ENCODE results near the gene AMZ2. TPM values are rescaled to one million over a fixed set of nuclear protein-coding genes. Genes with fewer than 3 reads are reported as not detected.
A peak's percentile ranks its signal among the peaks of the same experiment; 100 is the strongest.
"Not testable (repeated sequence)": the region's sequence is repeated elsewhere in the genome, so short reads cannot be mapped to it uniquely, and the experiment has no call there.

Gene AMZ2
- total RNA-seq, 2 experiments from 2014 or later = 84.2 to 84.5 TPM

DNA sequence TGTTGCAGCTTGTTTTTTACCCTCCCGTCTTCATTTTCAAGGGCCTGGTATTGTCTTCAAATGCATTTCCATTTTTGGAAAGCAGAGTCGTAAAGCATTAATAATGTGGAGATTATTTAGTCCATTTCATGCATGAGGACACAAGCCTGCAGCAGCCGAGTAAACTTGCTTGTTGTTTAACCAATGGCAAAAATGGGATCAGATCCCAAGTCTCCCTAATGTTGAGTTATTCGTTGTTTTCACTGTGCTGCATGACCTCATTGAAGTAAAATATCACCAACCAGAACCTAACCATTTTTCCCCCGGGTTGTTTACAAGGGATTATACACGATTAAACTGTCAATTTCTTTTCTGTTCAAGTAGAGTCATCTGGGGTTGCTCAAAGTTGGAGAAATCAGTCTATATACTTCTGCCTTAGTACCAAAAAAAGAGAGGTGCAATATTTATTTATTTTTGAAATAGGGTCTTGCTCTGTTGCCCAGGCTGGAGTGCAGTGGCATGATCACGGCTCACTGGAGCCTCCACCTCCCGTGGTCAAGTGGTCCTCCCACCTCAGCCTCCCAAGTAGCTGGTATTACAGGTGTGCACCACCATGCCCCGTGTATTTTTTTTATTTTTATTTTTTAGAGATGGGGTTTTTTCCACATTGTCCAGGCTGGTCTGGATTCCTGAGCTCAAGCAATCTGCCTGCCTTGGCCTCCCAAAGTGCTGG lies 12.4 kb downstream of the AMZ2 start:
- Mint-ChIP-seq H3K27ac (peak overlapping the region; percentile 85), H3K27me3 (no peaks in the 10 kb centered on the region), H3K9me3 (no peaks in the 10 kb centered on the region), H3K4me1 (peaks cover 58% of the 10 kb centered on the region), H3K4me3 (peak overlapping the region; percentile 51), H3K36me3 (peaks cover 20% of the 10 kb centered on the region)
- POLR2A ChIA-PET = interaction anchor here (1.0 to 1.1 kb wide), 2 partner anchors 32 to 202 kb away, joined by 3 to 4 read pairs; no protein-coding TSS in a partner anchor
- ATAC-seq (ENCODE audit: low read depth) (no peak), DNase-seq (no peak)

DNA sequence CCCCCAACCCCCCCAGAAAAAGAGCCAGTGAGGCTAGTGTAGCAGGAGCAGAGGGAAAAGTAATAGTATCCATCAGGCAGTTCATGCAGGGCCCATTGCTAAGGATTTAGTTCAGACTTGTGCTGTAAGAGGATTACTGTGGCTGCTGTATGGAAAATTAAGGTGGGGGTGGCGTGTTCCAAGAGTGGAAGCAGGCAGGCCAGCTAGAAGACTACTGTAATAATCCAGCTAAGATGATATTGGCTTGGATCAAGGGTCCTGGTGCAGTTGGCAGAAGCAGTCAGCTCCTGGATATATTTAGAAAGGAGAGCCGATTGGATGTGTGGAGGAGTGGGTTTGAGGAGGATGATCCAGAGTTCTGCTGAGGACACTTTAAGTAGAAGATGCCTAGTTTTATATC lies 14.6 kb downstream of the AMZ2 start:
- POLR2A ChIA-PET = interaction anchor here (0.9 to 1.1 kb wide), 2 partner anchors 10 to 13 kb away, joined by 3 to 5 read pairs; no protein-coding TSS in a partner anchor
- not testable (repeated sequence) for ATAC-seq (ENCODE audit: low read depth); DNase-seq; H3K4me3 Mint-ChIP-seq; H3K27me3 Mint-ChIP-seq; H3K9me3 Mint-ChIP-seq; H3K36me3 Mint-ChIP-seq
- H3K27ac Mint-ChIP-seq = peak overlapping the region; percentile 59
- H3K4me1 Mint-ChIP-seq = peaks cover 43% of the 10 kb centered on the region

DNA sequence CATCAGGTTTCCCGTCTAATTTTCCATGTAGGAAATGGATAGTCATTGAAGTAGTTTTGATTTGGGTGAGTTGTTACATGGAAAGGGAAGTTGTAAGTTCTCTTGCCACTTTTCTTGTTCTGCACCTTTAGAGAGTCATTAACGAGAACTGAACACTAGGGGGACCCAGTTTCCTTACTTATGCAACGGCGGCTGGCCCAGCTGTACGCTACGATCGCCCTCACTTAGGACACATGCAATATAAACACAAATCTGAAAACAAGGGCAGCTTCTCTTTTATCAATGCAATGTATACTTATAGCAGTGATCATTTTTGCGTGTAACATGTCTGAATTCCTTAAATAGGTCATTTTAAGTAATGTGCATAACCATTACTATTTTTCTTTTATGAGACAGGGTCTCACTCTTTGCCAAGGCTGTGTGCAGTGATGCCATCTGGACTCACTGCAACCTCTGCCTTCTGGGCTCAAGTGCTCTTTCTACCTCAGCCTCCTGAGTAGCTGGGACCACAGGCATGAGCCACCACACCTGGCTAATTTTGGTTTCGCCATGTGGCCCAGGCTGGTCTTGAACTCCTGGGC lies 15.3 kb downstream of the AMZ2 start:
- DNase-seq, H3K27me3 Mint-ChIP-seq, H3K36me3 Mint-ChIP-seq, H3K9me3 Mint-ChIP-seq: not testable (repeated sequence)
- H3K27ac Mint-ChIP-seq = peak overlapping the region; percentile 59
- ATAC-seq (ENCODE audit: low read depth) = peak; percentile 19
- H3K4me1 Mint-ChIP-seq = peaks cover 37% of the 10 kb centered on the region
- POLR2A ChIA-PET = interaction anchor here (0.6 to 1.7 kb wide), 4 partner anchors 11 to 174 kb away, joined by 3 to 6 read pairs (median 4); no protein-coding TSS in a partner anchor
- H3K4me3 Mint-ChIP-seq = peak overlapping the region; percentile 4

DNA sequence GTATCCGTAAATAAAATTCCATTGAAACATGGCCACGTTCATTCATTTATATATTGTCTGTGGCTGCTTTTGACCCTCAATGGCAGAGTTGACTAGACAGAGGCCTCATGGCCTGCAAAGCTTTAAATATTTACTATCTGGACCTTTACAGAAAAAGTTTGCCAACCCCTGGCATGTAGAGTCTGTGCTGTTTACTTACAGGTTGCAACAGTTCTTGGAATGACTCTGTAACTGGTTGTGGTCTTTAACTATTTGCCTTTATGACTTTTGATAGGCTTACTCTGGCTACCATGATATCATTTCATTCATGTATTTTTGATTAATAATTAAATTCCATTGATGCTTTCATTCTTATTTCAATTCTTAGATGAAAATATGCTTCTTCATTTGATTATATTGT lies 18.0 kb downstream of the AMZ2 start:
- Mint-ChIP-seq H3K4me1 (peaks cover 23% of the 10 kb centered on the region), H3K36me3 (peaks cover 16% of the 10 kb centered on the region)
- H3K9me3 Mint-ChIP-seq; DNase-seq; ATAC-seq (ENCODE audit: low read depth); H3K27ac Mint-ChIP-seq; H3K4me3 Mint-ChIP-seq; H3K27me3 Mint-ChIP-seq: not testable (repeated sequence)
- POLR2A ChIA-PET = interaction anchor here (2.0 kb wide), 1 partner anchor 133 kb away, joined by 18 read pairs; no protein-coding TSS in a partner anchor

DNA sequence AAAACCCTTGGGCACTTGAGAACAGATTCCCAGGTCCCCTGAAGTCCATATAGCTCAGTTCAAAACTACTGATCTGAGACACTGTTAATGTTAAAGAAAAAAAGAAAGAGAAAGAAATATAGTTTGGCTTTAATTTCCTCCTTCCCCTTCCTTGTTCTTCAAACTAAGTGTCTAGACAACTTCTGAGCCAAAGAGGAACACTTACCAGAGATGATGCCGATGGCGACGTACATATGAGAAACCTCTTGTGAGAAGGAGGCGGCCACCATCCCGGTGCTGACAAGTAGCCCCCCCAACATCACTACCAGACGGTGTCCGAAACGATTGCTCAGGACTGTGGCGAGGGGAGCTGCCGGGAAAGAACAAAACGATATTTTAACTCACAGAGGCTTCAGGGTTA lies 25.9 kb downstream of the AMZ2 start:
- Mint-ChIP-seq H3K4me1 (no peaks in the 10 kb centered on the region), H3K4me3 (no peak overlapping the region), H3K36me3 (peaks cover 40% of the 10 kb centered on the region), H3K27me3 (no peaks in the 10 kb centered on the region), H3K27ac (no peak overlapping the region), H3K9me3 (peaks cover 4% of the 10 kb centered on the region)
- ATAC-seq (ENCODE audit: low read depth) = no peak
- DNase-seq = no peak
- POLR2A ChIA-PET = no interaction called here

DNA sequence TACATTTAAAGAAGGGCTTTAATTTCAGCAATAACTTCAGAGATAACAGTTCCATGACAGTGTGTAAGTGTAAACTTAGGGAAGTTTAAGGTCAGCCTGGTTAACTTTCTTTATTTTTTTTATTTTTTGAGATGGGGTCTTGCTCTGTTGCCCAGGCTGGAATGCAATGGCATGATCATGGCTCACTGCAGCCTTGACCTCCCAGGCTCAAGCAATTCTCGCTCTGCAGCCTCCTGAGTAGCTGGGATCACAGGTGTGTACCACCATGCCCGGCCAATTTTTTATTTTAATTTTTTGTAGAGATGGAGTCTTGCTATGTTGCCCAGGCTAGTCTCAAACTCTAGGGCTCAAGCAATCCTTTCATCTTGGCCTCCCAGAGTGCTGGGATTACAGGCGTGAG lies 28.5 kb downstream of the AMZ2 start:
- H3K27me3 Mint-ChIP-seq; H3K4me1 Mint-ChIP-seq; H3K4me3 Mint-ChIP-seq; DNase-seq; H3K27ac Mint-ChIP-seq; H3K9me3 Mint-ChIP-seq; ATAC-seq (ENCODE audit: low read depth): not testable (repeated sequence)
- POLR2A ChIA-PET = interaction anchor here (1.2 kb wide), 1 partner anchor 15 kb away, joined by 3 read pairs; the partner anchor contains the start of genes ARSG and SLC16A6
- H3K36me3 Mint-ChIP-seq = peaks cover 49% of the 10 kb centered on the region

DNA sequence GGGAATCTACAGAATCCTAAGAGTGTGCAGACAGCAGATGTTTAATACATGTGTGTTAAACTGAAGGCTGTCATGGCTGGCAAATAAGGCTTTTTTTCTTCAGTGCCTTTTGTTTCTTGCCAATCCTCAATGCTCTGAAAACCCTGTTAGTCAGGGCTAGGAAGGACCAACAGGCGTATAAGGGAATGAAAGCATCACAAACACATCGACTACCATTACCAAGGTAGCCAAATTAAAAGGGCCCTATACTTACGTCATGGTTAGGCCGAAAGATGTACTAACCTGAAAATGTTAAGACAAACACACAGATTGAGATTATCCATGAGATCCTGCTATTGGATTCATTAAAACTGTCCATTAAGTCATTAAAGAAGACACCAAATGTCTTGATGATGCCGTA lies 30.0 kb downstream of the AMZ2 start:
- DNase-seq (no peak), ATAC-seq (ENCODE audit: low read depth) (no peak)
- Mint-ChIP-seq H3K4me3 (no peak overlapping the region), H3K36me3 (peaks cover 54% of the 10 kb centered on the region), H3K4me1 (peaks cover 2% of the 10 kb centered on the region), H3K27ac (no peak overlapping the region), H3K27me3 (no peaks in the 10 kb centered on the region), H3K9me3 (peaks cover 11% of the 10 kb centered on the region)
- POLR2A ChIA-PET = interaction anchor here (1.0 kb wide), 1 partner anchor 141 kb away, joined by 4 read pairs; no protein-coding TSS in a partner anchor

DNA sequence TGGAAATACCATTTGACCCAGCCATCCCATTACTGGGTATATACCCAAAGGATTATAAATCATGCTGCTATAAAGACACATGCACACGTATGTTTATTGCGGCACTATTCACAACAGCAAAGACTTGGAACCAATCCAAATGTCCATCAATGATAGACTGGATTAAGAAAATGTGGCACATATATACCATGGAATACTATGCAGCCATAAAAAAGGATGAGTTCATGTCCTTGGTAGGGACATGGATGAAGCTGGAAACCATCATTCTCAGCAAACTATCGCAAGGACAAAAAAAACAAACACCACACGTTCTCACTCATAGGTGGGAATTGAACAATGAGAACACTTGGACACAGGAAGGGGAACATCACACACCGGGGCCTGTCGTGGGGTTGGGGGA lies 34.1 kb downstream of the AMZ2 start:
- ATAC-seq (ENCODE audit: low read depth); POLR2A ChIA-PET: not testable (repeated sequence)

DNA sequence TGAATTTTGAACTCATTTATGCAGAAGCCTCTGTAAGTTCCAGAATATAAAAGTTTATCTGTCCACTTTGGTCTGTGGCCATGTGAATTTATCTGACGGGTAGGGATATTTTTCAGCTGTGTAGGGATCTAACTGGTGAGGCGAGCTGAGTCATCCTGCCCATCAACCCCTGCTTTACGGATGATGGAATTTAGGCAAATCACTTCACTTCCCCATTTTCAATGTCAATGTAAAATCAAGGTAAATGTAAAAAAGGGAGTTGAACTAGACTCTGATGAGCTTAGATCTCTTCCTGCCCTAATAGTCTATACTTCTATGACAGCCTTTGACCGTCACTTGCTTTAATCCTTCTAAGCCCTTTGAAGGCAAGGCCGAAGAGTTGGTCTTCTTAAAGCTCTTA lies 40.5 kb downstream of the AMZ2 start:
- Mint-ChIP-seq H3K36me3 (peaks cover 7% of the 10 kb centered on the region), H3K27me3 (no peaks in the 10 kb centered on the region), H3K9me3 (no peaks in the 10 kb centered on the region), H3K4me1 (peaks cover 28% of the 10 kb centered on the region), H3K4me3 (no peak overlapping the region), H3K27ac (peak overlapping the region; percentile 27)
- POLR2A ChIA-PET = interaction anchor here (1.0 to 4.8 kb wide), 4 partner anchors 65 to 171 kb away, joined by 4 to 38 read pairs (median 21); partner anchors contain the start of gene WIPI1
- ATAC-seq (ENCODE audit: low read depth) = no peak
- no peak for DNase-seq

More for the DNA sequence above, 34.1 kb downstream of the AMZ2 start:
- H3K4me3 Mint-ChIP-seq, H3K27me3 Mint-ChIP-seq, DNase-seq, H3K4me1 Mint-ChIP-seq, H3K27ac Mint-ChIP-seq: not testable (repeated sequence)
- peaks cover 49% of the 10 kb centered on the region for H3K36me3 Mint-ChIP-seq
- H3K9me3 Mint-ChIP-seq = peaks cover 11% of the 10 kb centered on the region

DNA sequence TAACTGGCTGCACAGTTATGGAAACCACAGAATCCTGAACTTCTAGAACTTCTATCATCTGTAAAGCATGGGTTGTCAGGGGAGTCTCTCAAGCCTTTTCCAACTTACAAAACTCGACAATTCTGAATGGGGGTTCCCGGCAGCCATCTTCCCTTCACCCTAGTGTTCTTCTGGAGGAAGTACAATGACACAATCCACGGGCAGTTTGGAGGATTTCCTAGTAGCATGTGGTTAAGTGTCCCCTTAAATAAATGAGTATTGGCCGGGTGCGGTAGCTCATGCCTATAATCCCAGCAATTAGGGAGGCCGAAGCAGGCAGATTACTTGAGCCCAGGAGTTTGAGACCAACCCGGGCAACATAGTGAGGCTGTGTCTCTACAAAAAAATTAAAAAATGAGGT lies 41.0 kb downstream of the AMZ2 start:
- no peaks in the 10 kb centered on the region for H3K9me3 Mint-ChIP-seq
- H3K27me3 Mint-ChIP-seq = no peaks in the 10 kb centered on the region
- H3K27ac Mint-ChIP-seq = peak overlapping the region; percentile 27
- POLR2A ChIA-PET = interaction anchor here (0.7 to 4.8 kb wide), 6 partner anchors 24 to 170 kb away, joined by 3 to 38 read pairs (median 5); partner anchors contain the start of genes AMZ2 and WIPI1
- H3K36me3 Mint-ChIP-seq = peaks cover 7% of the 10 kb centered on the region
- DNase-seq (no peak), ATAC-seq (ENCODE audit: low read depth) (no peak)
- peak overlapping the region; percentile 94 for H3K4me3 Mint-ChIP-seq
- peaks cover 28% of the 10 kb centered on the region for H3K4me1 Mint-ChIP-seq

DNA sequence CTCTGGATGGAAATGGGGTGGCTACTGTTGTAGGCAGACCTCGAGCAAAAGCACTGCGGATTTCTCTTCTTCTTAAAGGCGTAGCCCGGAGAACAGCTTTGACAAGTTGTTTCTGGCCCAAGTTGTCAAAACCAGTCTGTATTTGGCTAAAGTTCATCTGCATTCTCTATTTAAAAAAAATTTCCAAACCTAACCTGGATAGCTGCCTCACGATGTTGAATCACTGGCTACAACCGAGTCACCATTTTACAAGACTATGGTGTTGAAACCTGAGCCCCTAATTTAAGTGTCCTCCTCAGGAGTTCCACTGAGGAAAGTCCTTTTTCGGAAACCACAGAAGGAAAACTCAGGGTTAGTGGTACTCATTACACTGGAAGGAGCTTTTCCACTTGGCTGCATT lies 41.6 kb downstream of the AMZ2 start:
- Mint-ChIP-seq H3K27me3 (no peaks in the 10 kb centered on the region), H3K4me3 (peak overlapping the region; percentile 94), H3K4me1 (peaks cover 28% of the 10 kb centered on the region), H3K27ac (peak overlapping the region; percentile 90), H3K36me3 (peaks cover 7% of the 10 kb centered on the region), H3K9me3 (no peaks in the 10 kb centered on the region)
- POLR2A ChIA-PET = interaction anchor here (0.7 to 4.8 kb wide), 10 partner anchors 19 to 170 kb away, joined by 3 to 63 read pairs (median 18); partner anchors contain the start of genes AMZ2 and WIPI1
- DNase-seq (no peak), ATAC-seq (ENCODE audit: low read depth) (no peak)

DNA sequence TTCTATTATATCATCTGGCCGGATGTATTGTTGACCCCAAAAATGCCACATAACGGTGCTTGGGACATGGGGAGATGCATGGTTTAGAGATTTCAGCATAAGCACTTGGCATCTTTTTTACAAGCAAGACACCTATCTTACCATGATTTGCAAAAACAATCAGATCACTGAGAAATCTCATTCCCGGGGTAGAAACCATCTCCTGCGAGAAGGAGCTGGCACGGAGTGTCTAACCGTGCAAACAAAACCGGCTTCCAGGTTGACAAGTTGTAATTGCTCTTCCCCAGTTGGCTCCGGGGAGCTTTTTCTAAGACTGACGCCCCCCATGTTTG lies 42.1 kb downstream of the AMZ2 start:
- H3K9me3 Mint-ChIP-seq = no peaks in the 10 kb centered on the region

DNA sequence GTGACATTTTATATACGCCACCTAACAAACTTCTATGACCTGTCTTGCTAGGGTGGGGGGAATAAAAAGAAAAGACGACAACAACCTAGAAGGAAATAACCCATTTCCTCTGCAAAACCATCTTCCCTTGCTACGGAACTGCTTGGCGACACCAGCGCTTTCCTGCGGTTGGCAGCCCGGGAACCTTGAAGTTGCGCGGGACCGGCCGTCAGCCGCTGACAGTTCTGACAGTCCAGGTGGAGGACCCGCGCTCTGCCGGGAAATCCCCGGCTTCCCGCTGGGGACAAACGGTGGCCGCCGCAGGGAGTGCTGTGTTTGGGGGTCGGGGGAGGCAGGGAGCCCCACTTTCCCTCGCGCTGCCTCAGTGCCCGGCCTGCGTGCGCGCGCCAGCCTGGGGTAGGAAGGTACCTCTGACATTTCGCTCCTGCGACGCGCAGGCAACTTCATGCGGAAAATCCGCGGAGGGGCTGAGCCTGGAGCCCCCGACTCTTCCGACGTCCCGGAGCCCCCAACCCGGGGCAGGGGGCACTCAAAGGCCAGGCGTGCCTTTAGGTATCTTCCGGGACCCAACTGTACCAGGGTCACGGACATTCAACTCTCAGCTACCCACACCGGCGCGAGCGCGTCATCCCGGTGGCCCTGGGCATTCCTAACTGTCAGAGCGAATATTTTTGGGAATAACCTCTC lies 42.6 kb downstream of the AMZ2 start:
- POLR2A ChIA-PET = interaction anchor here (0.5 to 4.8 kb wide), 24 partner anchors 8 to 169 kb away, joined by 3 to 63 read pairs (median 7); partner anchors contain the start of genes AMZ2 and WIPI1
- H3K27ac Mint-ChIP-seq = peak overlapping the region; percentile 90
- DNase-seq (peak; percentile 69), ATAC-seq (ENCODE audit: low read depth) (no peak)
- no peaks in the 10 kb centered on the region for H3K27me3 Mint-ChIP-seq
- H3K4me3 Mint-ChIP-seq = peak overlapping the region; percentile 94
- no peaks in the 10 kb centered on the region for H3K9me3 Mint-ChIP-seq
- H3K4me1 Mint-ChIP-seq = peaks cover 33% of the 10 kb centered on the region
- H3K36me3 Mint-ChIP-seq = peaks cover 4% of the 10 kb centered on the region

More for the DNA sequence above, 42.1 kb downstream of the AMZ2 start:
- Mint-ChIP-seq H3K4me1 (peaks cover 32% of the 10 kb centered on the region), H3K4me3 (peak overlapping the region; percentile 94), H3K27ac (peak overlapping the region; percentile 90), H3K36me3 (peaks cover 6% of the 10 kb centered on the region), H3K27me3 (no peaks in the 10 kb centered on the region)
- POLR2A ChIA-PET = interaction anchor here (1.4 to 4.8 kb wide), 9 partner anchors 18 to 169 kb away, joined by 5 to 63 read pairs (median 29); partner anchors contain the start of genes AMZ2 and WIPI1
- no peak for ATAC-seq (ENCODE audit: low read depth)
- no peak for DNase-seq
